Duodenal mucosa (tissue), 2 donors: Measurements from ENCODE around the gene ACTR1B.

Source experiments
- H3K27ac ChIP-seq: one replicate; pipeline ENCODE4 v1.7.0; 2013; ENCODE audit warnings: low read depth, low read length
- H3K27me3 ChIP-seq, 2 donors: one replicate each; pipeline ENCODE4 v1.7.0; 2013; ENCODE audit warnings: low read length in 2 of 2, control low read depth in 1 of 2; ENCODE audit not compliant: insufficient read depth in 2 of 2, control insufficient read depth in 1 of 2
- H3K36me3 ChIP-seq, 2 donors: one replicate each; pipeline ENCODE4 v1.7.0; 2013; ENCODE audit warnings: low read length in 2 of 2, control low read depth in 1 of 2; ENCODE audit not compliant: insufficient read depth in 2 of 2, control insufficient read depth in 1 of 2
- H3K4me1 ChIP-seq, 2 donors: one replicate each; pipeline ENCODE4 v1.7.0; 2013; ENCODE audit warnings: low read length in 2 of 2, control low read depth in 1 of 2; ENCODE audit not compliant: insufficient read depth in 2 of 2, control insufficient read depth in 1 of 2
- H3K4me3 ChIP-seq, 2 donors: one replicate each; pipeline ENCODE4 v1.7.0; 2013; ENCODE audit warnings: low read length in 2 of 2, low read depth in 1 of 2
- H3K9ac ChIP-seq, 2 donors: one replicate each; pipeline ENCODE4 v1.7.0; 2013; ENCODE audit warnings: low read length in 2 of 2, low read depth in 1 of 2
- H3K9me3 ChIP-seq, 2 donors: one replicate each; pipeline ENCODE4 v1.7.0; 2013; ENCODE audit warnings: low read length in 2 of 2, control low read depth in 1 of 2; ENCODE audit not compliant: control insufficient read depth in 1 of 2

ACTR1B gene

GRCh38 chr2:97660044-97660774 is 3.6 kb downstream of the ACTR1B start:
- Histone ChIP-seq H3K9me3 (no peaks in the 10 kb centered on the region), H3K27me3 (no peaks in the 10 kb centered on the region), H3K4me3 (no peak overlapping the region), H3K9ac (no peak overlapping the region), H3K27ac (no peak overlapping the region), H3K4me1 (peaks cover 20 to 26% of the 10 kb centered on the region in 2 donors), H3K36me3 (peaks cover 24 to 58% of the 10 kb centered on the region in 2 donors)

- Histone ChIP-seq H3K9ac (no peak overlapping the region), H3K4me1 (peaks cover 20% of the 10 kb centered on the region in 2 donors), H3K27me3 (no peaks in the 10 kb centered on the region), H3K36me3 (peaks cover 24 to 65% of the 10 kb centered on the region in 2 donors), H3K4me3 (no peak overlapping the region), H3K9me3 (no peaks in the 10 kb centered on the region), H3K27ac (no peak overlapping the region)
These were observed 4.4 kb downstream of the ACTR1B start for GRCh38 chr2:97659256-97660043.

GRCh38 chr2:97658691-97659157 is 5.1 kb downstream of the ACTR1B start:
- H3K27ac ChIP-seq: no peak overlapping the region
- H3K27me3 ChIP-seq: no peaks in the 10 kb centered on the region
- peaks cover 24 to 68% of the 10 kb centered on the region in 2 donors for H3K36me3 ChIP-seq
- H3K4me3 ChIP-seq: no peak overlapping the region
- H3K4me1 ChIP-seq: peaks cover 20% of the 10 kb centered on the region in 2 donors
- H3K9me3 ChIP-seq: no peaks in the 10 kb centered on the region
- H3K9ac ChIP-seq: no peak overlapping the region

GRCh38 chr2:97657986-97658690 is 5.7 kb downstream of the ACTR1B start:
- no peak overlapping the region for H3K9ac ChIP-seq
- no peak overlapping the region for H3K27ac ChIP-seq
- H3K9me3 ChIP-seq: no peaks in the 10 kb centered on the region
- peaks cover 24 to 68% of the 10 kb centered on the region in 2 donors for H3K36me3 ChIP-seq
- H3K4me3 ChIP-seq: no peak overlapping the region
- peaks cover 19 to 20% of the 10 kb centered on the region in 2 donors for H3K4me1 ChIP-seq
- no peaks in the 10 kb centered on the region for H3K27me3 ChIP-seq

- Histone ChIP-seq H3K36me3 (peaks cover 24 to 68% of the 10 kb centered on the region in 2 donors), H3K27ac (no peak overlapping the region)
These were observed 6.8 kb downstream of the ACTR1B start for GRCh38 chr2:97656905-97657587.

GRCh38 chr2:97656129-97656755 is 7.6 kb downstream of the ACTR1B start:
- no peak overlapping the region for H3K9ac ChIP-seq
- H3K27ac ChIP-seq: no peak overlapping the region
- peaks cover 24 to 63% of the 10 kb centered on the region in 2 donors for H3K36me3 ChIP-seq
- no peak overlapping the region for H3K4me3 ChIP-seq
- H3K4me1 ChIP-seq: peaks cover 1% of the 10 kb centered on the region in 2 donors
- no peaks in the 10 kb centered on the region for H3K27me3 ChIP-seq
- no peaks in the 10 kb centered on the region for H3K9me3 ChIP-seq

More at GRCh38 chr2:97656905-97657587, 6.8 kb downstream of the ACTR1B start:
- no peak overlapping the region for H3K4me3 ChIP-seq
- no peaks in the 10 kb centered on the region for H3K9me3 ChIP-seq
- peaks cover 8 to 9% of the 10 kb centered on the region in 2 donors for H3K4me1 ChIP-seq
- no peak overlapping the region for H3K9ac ChIP-seq
- no peaks in the 10 kb centered on the region for H3K27me3 ChIP-seq

GRCh38 chr2:97654791-97655190 is 9.1 kb downstream of the ACTR1B start:
- Histone ChIP-seq H3K4me1 (peaks cover 2 to 7% of the 10 kb centered on the region in 2 donors), H3K9ac (no peak overlapping the region), H3K27me3 (no peaks in the 10 kb centered on the region), H3K27ac (no peak overlapping the region), H3K9me3 (no peaks in the 10 kb centered on the region), H3K36me3 (peaks cover 24 to 54% of the 10 kb centered on the region in 2 donors), H3K4me3 (no peak overlapping the region)

GRCh38 chr2:97654309-97654708 is 9.5 kb downstream of the ACTR1B start:
- no peak overlapping the region for H3K4me3 ChIP-seq
- H3K27ac ChIP-seq: no peak overlapping the region
- peaks cover 23 to 49% of the 10 kb centered on the region in 2 donors for H3K36me3 ChIP-seq
- no peak overlapping the region for H3K9ac ChIP-seq
- no peaks in the 10 kb centered on the region for H3K9me3 ChIP-seq
- peaks cover 6 to 9% of the 10 kb centered on the region in 2 donors for H3K4me1 ChIP-seq
- H3K27me3 ChIP-seq: no peaks in the 10 kb centered on the region

- Histone ChIP-seq H3K9ac (no peak overlapping the region), H3K4me1 (peaks cover 9 to 14% of the 10 kb centered on the region in 2 donors), H3K27me3 (no peaks in the 10 kb centered on the region), H3K9me3 (no peaks in the 10 kb centered on the region), H3K36me3 (peaks cover 19 to 49% of the 10 kb centered on the region in 2 donors), H3K4me3 (no peak overlapping the region), H3K27ac (no peak overlapping the region)
These were observed 10.0 kb downstream of the ACTR1B start for GRCh38 chr2:97653874-97654273.
